Psoas muscle (tissue), 8 donors: Measurements from ENCODE around the gene KRT7. TPM values are rescaled to one million over a fixed set of nuclear protein-coding genes. Genes with fewer than 3 reads are reported as not detected.
A peak's percentile ranks its signal among the peaks of the same experiment; 100 is the strongest.
"Not testable (repeated sequence)": the region's sequence is repeated elsewhere in the genome, so short reads cannot be mapped to it uniquely, and the experiment has no call there.

ENCODE experiments used
- ATAC-seq, 4 donors: fragments of 200-7000 bp; cut with Tn5 transposase; one replicate each; pipeline ENCODE4 v1.9.1; 2020; ENCODE audit warnings: moderate library complexity in 3 of 4, mild to moderate bottlenecking in 2 of 4
- DNase-seq, 2 donors: peaks; one replicate each; pipeline ENCODE4 v3.0.0-alpha.2; 2020
- H3K27ac ChIP-seq: fragments of 200-600 bp; one replicate; pipeline ENCODE4 v1.8.0; 2022
- H3K27me3 ChIP-seq, 3 donors: fragments of 200-600 bp in 1 of 3; one replicate each; pipeline versions ENCODE4 v1.6.1 to v1.8.0; 2013 to 2022; ENCODE audit warnings: low read length in 2 of 3, mild to moderate bottlenecking in 2 of 3, moderate library complexity in 1 of 3; ENCODE audit not compliant: insufficient read depth in 3 of 3
- H3K36me3 ChIP-seq, 2 donors: fragments of 200-600 bp in 1 of 2; one replicate each; pipeline versions ENCODE4 v1.6.1 to v1.8.0; 2013 to 2022; ENCODE audit warnings: low read depth in 1 of 2, mild to moderate bottlenecking in 1 of 2, moderate library complexity in 1 of 2; ENCODE audit not compliant: insufficient read depth in 1 of 2
- H3K4me1 ChIP-seq: fragments of 200-600 bp; one replicate; pipeline ENCODE4 v1.8.0; 2022
- H3K4me3 ChIP-seq: fragments of 200-600 bp; one replicate; pipeline ENCODE4 v1.8.0; 2022; ENCODE audit warnings: mild to moderate bottlenecking
- H3K9me3 ChIP-seq: fragments of 200-600 bp; one replicate; pipeline ENCODE4 v1.8.0; 2022
- WGBS, 3 donors: extraction: QIAGEN DNeasy Blood & Tissue Kit; methylation state at CpG; one replicate each; pipeline versions ENCODE4 v1.1.6 to v1.1.7; 2013; 5-methylcytosine and 5-hydroxymethylcytosine counted together
- intact Hi-C, 2 donors: fragments of 100-400 bp; cut with DNase I; formaldehyde crosslinking; loops; one replicate each; pipeline versions ENCODE4 v1.11.0 to v1.14.2; 2022
- polyA plus RNA-seq, 3 donors: library from polyadenylated mRNA; stranded (reverse); fragments of 200-250 nt; gene quantifications; one replicate each; pipeline ENCODE4 v1.2.3, GENCODE V29; 2013
- total RNA-seq, 4 donors: library from RNA; stranded (reverse); fragmentation: NEBNext Ultra II Directional in 2 of 4; extraction: Animal tissue kit (Norgen Biotek cat#: 25700) in 2 of 4; gene quantifications; one replicate each; pipeline versions ENCODE4 v1.2.1 to v1.2.4, GENCODE V29; 2021 to 2023
- TF ChIP-seq, protein P1 (sequence below): fragments of 200-600 bp; IDR thresholded peaks from one replicate; pipeline ENCODE4 v1.8.0; 2022; ENCODE audit warnings: antibody characterized with exemption
- donor health status: healthy with polysubstance abuse.
- donor health status: DM: no; HTN: no; CAD: no; lungs with moderate emphysema.
- donor health status: Bipolar disorder and iron deficiency.
- donor health status: healthy.
- donor health status: DM: yes; HTN: yes; CAD: no.
- donor health status: DM: no; HTN: no; CAD: no.
- donor health status: DM: no; HTN: no; CAD: no.
- donor health status: DM: yes; HTN: yes; CAD: no.

KRT7 gene
- total and polyA plus RNA-seq, 7 donors, result 0.39 to 3.9 (median 1.6) TPM

DNA sequence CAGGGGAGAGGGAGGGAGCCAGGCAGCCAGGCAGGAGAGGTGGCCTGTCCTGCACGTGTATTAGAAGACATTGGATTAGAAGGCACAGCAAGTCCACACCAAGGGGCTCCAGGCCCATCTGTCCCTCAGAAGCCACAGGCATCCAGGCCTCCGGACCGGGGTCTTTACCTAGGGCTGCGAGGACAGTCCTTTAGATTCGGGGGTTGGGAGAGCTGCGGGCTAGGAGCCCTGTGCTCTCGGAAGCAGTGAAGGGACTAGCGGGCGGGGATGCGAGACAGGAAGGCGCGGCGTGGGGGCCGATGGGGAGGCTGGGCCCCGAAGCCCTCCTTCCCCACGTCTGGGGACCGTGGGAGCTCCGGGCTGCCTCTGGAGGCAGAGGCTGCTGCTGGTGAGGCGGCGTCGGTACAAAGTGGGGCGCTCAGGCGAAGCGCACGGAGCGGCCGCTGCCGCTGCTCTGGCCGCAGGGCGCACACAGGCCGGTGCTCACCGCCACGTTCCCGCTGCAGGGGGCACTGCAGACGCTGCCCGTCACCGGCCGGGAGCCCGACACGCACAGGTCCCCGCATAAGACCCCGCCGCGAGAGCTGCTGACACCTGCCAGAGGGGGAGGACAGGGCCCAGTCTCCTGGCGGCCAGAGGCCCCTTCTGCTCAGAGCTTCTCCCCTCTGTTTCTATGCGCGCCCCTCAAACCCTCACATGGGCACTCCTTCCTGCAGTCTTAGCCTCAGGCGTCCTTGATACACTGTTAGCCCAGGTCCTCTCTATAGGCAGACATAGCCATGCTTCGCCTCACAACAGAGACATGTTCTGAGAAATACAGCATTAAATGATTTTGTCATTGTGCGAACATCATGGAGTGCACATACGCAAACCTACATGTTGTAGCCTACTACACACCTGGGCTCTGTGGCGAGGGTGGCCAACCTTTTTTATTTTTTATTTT is 17.3 kb downstream of the KRT7 start:
- no peak overlapping the region for H3K4me3 ChIP-seq
- ATAC-seq, result no peak

DNA sequence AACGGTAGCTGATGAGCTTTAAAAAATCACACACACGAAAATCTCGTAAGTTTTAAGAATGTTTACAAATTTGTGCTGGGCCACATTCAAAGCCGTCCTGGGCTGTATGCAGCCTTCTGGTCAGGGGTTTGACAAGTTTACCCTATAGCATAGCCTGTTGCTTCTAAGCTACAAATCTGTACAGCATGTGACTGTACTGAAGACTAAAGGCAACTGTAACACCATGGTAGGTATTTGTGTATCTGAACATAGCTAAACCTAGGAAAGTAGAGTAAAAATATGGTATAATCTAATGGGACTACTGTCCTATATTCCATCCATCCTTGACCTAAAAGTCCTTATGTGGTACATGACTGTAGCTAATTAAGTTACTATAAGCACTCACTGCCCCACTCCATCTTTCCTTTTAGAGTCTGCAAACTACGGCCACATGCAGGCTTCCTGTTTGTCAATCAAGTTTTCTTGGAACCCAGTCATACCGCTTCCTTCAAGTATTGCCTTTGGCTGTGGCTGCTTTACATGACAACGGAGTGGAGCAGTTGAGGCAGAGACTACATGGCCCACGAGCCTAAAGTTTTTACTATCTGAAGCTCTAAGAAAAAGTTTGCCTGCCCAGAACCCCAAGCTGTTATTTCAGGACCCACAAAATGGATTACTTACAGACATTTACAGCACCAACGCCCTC is 18.5 kb downstream of the KRT7 start:
- H3K4me1 ChIP-seq, result peaks cover 29% of the 10 kb centered on the region
- peaks cover 0 to 12% (median 0%) of the 10 kb centered on the region in 3 donors for H3K27me3 ChIP-seq
- no peaks in the 10 kb centered on the region for H3K36me3 ChIP-seq
- no peak for ATAC-seq
- WGBS, 3 donors, result 80 to 89% (median 84%) methylated on average over 9 of the region's 9 CpGs
- peak in 1 of 2 donors; percentile 3 for DNase-seq
- no peak overlapping the region for H3K4me3 ChIP-seq
- H3K9me3 ChIP-seq, result no peaks in the 10 kb centered on the region
- TF ChIP-seq, protein P1, sequence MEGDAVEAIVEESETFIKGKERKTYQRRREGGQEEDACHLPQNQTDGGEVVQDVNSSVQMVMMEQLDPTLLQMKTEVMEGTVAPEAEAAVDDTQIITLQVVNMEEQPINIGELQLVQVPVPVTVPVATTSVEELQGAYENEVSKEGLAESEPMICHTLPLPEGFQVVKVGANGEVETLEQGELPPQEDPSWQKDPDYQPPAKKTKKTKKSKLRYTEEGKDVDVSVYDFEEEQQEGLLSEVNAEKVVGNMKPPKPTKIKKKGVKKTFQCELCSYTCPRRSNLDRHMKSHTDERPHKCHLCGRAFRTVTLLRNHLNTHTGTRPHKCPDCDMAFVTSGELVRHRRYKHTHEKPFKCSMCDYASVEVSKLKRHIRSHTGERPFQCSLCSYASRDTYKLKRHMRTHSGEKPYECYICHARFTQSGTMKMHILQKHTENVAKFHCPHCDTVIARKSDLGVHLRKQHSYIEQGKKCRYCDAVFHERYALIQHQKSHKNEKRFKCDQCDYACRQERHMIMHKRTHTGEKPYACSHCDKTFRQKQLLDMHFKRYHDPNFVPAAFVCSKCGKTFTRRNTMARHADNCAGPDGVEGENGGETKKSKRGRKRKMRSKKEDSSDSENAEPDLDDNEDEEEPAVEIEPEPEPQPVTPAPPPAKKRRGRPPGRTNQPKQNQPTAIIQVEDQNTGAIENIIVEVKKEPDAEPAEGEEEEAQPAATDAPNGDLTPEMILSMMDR, result no peak
- intact Hi-C loops, result no loop called here
- H3K27ac ChIP-seq, result no peak overlapping the region

More for the DNA sequence above, 17.3 kb downstream of the KRT7 start:
- no peaks in the 10 kb centered on the region for H3K27me3 ChIP-seq
- H3K36me3 ChIP-seq, result no peaks in the 10 kb centered on the region
- peak in 1 of 2 donors; percentile 48 for DNase-seq
- 67 to 77% (median 76%) methylated on average over 38 to 52 of the region's 52 CpGs for WGBS, 3 donors
- no peak overlapping the region for H3K27ac ChIP-seq
- TF ChIP-seq, protein P1, result no peak
- peaks cover 32% of the 10 kb centered on the region for H3K4me1 ChIP-seq
- H3K9me3 ChIP-seq, result no peaks in the 10 kb centered on the region
- intact Hi-C loops, result no loop called here

DNA sequence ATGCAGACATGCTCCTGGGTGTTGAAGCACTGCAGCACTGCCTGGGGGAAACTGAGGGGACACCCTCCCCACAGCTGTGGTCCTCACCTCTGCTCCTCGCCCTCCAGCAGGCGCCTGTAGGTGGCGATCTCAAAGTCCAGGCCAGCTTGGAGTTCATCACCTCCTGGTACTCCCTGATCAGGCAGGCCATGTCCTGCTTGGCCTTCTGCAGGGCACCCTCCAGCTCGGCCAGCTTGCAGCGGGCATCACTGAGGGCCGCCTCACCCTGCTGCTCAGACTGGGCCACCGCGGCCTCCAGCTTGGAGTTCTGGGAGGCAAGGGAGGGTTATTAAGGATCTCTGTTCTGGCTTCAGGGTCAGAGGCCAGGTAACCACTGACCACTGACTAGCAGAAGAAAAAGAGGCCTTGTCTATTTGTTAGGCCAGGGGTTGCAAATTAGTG is 19.2 kb downstream of the KRT7 start:
- peaks cover 22% of the 10 kb centered on the region for H3K4me1 ChIP-seq
- H3K9me3 ChIP-seq, H3K36me3 ChIP-seq, intact Hi-C loops, H3K4me3 ChIP-seq, DNase-seq, H3K27ac ChIP-seq, ATAC-seq: not testable (repeated sequence)
- H3K27me3 ChIP-seq, result peaks cover 0 to 18% (median 3%) of the 10 kb centered on the region in 3 donors
- 88 to 95% (median 90%) methylated on average over 7 to 8 of the region's 8 CpGs for WGBS, 3 donors

DNA sequence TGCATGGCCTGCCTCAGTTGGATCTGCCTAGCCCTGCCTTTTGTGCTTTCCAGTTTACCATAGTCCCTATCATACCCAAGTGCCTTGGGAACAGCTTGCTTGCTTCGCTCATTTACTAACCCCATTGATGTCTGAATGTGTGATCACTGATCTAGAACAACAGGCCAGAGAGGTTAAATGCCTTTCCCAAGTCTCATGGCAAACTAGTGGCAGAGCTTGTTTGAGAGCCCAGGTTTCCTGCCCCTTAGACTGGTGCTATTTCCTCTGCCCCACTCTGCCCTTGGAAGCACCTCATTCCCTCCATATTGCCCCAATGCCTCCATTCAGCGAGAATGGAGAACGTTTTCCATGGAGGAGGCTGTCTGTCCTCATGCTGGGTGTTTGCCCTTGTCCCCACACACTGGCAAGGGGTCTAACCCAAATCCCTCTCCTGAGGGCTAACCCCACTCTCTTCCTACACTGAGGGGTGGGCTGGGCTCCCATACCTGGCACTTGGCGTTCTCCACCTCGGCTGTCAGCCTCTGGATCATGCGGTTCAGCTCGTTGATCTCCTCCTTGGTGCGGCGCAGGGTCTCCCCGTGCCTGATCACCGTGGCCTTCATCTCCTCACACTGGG is 19.8 kb downstream of the KRT7 start:
- TF ChIP-seq, protein P1, result no peak

More for the DNA sequence above, 19.8 kb downstream of the KRT7 start:
- no peak overlapping the region for H3K4me3 ChIP-seq
- peaks cover 0 to 25% (median 6%) of the 10 kb centered on the region in 3 donors for H3K27me3 ChIP-seq
- WGBS, 3 donors, result 96 to 97% (median 96%) methylated on average over 11 of the region's 11 CpGs
- H3K27ac ChIP-seq, result no peak overlapping the region
- intact Hi-C loops, result no loop called here
- H3K9me3 ChIP-seq, result no peaks in the 10 kb centered on the region
- peaks cover 16% of the 10 kb centered on the region for H3K4me1 ChIP-seq
- ATAC-seq (no peak), DNase-seq (no peak)
- no peaks in the 10 kb centered on the region for H3K36me3 ChIP-seq
